GM12892 (cell line): ENCODE measurements around the gene IL31.

Source experiments
- DNase-seq: peaks from one replicate; pipeline ENCODE4 v3.0.0; 2011; ENCODE audit not compliant: insufficient read length
- FAIRE-seq: peaks from 2 replicates; lab custom pipeline; 2011; peaks lifted over from hg19 to GRCh38; lab: Jason Lieb, UNC
- POLR2A ChIP-seq: IDR thresholded peaks from 2 replicates; pipeline ENCODE4 v1.6.1; 2011; ENCODE audit warnings: low read depth, low read length, control low read depth
- POLR2AphosphoS5 ChIP-seq: IDR thresholded peaks from 2 replicates; pipeline ENCODE4 v1.6.1; 2011; ENCODE audit warnings: low read depth, low read length, control low read depth
- TAF1 ChIP-seq: IDR thresholded peaks from 2 replicates; pipeline ENCODE4 v1.6.1; 2011; ENCODE audit warnings: low read depth, mild to moderate bottlenecking, control low read depth, low read length, borderline replicate concordance

IL31 gene

GRCh38 chr12:122162976-122163375 is 11.0 kb downstream of the IL31 start:
- DNase-seq (no peak), FAIRE-seq (no peak)
- TF ChIP-seq TAF1 (no peak), POLR2A (no peak), POLR2AphosphoS5 (no peak)

GRCh38 chr12:122161682-122162081 is 12.3 kb downstream of the IL31 start:
- DNase-seq (no peak), FAIRE-seq (no peak)
- no peak for TF ChIP-seq POLR2A
- TF ChIP-seq POLR2AphosphoS5: no peak
- no peak for TF ChIP-seq TAF1

DNA sequence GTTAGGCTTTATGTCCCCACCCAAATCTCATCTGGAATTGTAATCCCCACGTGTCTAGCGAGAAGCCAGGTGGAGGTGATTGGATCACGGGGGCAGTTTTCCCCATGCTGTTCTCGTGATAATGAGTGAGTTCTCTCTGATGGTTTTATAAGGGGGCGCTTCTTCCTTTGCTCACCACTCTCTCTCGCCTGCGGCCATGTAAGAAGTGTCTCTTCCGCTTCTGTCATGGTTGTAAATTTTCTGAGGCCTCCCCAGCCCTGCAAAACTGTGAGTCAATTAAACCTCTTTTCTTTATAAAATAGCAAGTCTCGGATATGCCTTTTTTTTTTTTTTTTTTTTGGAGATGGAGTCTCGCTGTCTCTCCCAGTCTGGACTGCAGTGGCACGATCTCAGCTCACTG is 13.3 kb downstream of the IL31 start:
- TF ChIP-seq POLR2AphosphoS5 (no peak), TAF1 (no peak), POLR2A (no peak)
- FAIRE-seq (no peak), DNase-seq (no peak)

GRCh38 chr12:122159882-122160281 is 14.1 kb downstream of the IL31 start:
- TF ChIP-seq POLR2A (no peak), POLR2AphosphoS5 (no peak), TAF1 (no peak)
- DNase-seq: no peak
- no peak for FAIRE-seq

GRCh38 chr12:122158700-122159285 is 15.2 kb downstream of the IL31 start:
- TF ChIP-seq TAF1 (no peak), POLR2A (no peak), POLR2AphosphoS5 (no peak)
- FAIRE-seq (no peak), DNase-seq (no peak)

GRCh38 chr12:122155705-122156104 is 18.3 kb downstream of the IL31 start:
- DNase-seq (no peak), FAIRE-seq (no peak)
- no peak for TF ChIP-seq POLR2AphosphoS5

GRCh38 chr12:122152754-122153153 is 21.3 kb downstream of the IL31 start:
- no peak for DNase-seq
- no peak for FAIRE-seq
- TF ChIP-seq TAF1 (no peak), POLR2AphosphoS5 (no peak), POLR2A (no peak)

DNA sequence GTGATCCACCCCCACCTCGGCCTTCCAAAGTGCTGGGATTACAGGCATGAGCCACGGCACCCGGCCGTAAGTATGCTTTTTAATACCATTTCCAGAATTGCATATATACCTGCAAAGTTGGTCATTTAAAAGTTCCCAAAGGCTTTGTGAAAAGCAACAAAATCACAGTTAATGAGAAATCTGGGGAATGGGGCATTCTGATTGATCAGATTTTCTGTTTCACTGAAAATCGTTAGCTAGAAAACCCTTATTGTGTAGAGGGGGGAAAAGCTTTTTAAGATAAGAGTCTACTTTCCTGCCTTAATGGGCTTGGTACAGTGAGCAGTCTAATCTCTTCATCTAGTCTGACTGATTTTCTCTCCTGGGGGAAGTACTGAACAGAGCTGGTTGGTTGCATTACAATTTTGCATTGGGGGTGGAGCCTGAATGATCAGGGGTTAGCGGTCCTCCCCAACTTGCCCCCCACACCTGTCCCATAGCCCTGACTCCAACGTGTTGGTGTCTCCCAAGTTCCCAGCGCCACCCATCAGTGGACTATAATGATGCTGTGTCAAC is 23.8 kb downstream of the IL31 start:
- DNase-seq (no peak), FAIRE-seq (no peak)
- no peak for TF ChIP-seq POLR2A
- TF ChIP-seq POLR2AphosphoS5: no peak
- no peak for TF ChIP-seq TAF1

GRCh38 chr12:122148657-122149056 is 25.4 kb downstream of the IL31 start:
- no peak for FAIRE-seq
- DNase-seq: no peak
- TF ChIP-seq TAF1 (no peak), POLR2AphosphoS5 (no peak), POLR2A (no peak)

DNA sequence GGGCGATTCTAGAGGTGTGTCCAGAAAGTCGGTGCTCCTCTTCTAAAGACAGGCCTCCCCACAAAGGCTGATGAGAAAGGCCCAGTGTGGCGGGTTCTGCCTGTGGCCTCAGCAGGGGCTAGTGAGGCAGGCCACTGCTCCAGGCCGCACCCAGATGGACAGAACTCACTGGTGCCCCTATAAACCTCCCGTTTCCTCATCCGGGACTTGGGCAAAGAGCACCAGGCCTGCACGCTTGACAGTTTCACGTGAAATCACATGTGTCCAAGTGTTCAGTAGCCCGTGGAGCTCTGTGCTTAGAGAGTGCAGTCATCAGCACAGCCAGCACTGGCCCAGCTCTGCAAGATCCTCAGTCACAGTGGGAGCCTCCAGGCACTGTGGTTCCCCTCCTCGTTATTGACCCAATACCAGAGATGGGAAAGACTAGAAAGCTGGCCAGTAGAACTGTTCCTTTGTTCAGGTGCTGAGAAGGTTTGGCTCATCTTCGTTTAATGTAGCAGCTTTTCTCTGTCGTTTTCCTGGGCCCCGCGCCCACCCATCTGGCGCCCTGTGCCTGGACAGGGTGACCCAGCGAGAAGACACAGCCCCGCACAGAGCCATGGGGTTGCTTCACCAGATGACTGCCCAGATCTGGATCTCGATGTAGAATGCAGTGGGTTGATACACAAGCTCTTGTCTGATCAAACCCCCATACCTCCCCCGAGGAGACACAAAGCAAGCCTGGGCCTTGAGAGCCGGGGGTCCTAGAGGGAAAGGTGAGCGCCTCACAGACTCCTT is 26.3 kb downstream of the IL31 start:
- FAIRE-seq (no peak), DNase-seq (no peak)
- TF ChIP-seq TAF1: no peak
- no peak for TF ChIP-seq POLR2AphosphoS5

- no peak for DNase-seq
- no peak for FAIRE-seq
- no peak for TF ChIP-seq TAF1
- no peak for TF ChIP-seq POLR2A
- no peak for TF ChIP-seq POLR2AphosphoS5
Measured at GRCh38 chr12:122145505-122146330, 28.3 kb downstream of the IL31 start.
